ENCODE data around the gene GRIA3.

GRCh38 chrX:123189338-123189737 lies 5.3 kb downstream of the GRIA3 start:
- TF ChIP-seq CTCF (conservative IDR thresholded peaks at IDR 0.05) (no peak), EZH2 (IDR thresholded peaks at IDR 0.05; ENCODE audit: low read depth) (no peak)

All from PC-9 (cell line).